ENCODE results near the gene TMEM106C.
A peak's percentile ranks its signal among the peaks of the same experiment; 100 is the strongest.

TMEM106C gene

DNA sequence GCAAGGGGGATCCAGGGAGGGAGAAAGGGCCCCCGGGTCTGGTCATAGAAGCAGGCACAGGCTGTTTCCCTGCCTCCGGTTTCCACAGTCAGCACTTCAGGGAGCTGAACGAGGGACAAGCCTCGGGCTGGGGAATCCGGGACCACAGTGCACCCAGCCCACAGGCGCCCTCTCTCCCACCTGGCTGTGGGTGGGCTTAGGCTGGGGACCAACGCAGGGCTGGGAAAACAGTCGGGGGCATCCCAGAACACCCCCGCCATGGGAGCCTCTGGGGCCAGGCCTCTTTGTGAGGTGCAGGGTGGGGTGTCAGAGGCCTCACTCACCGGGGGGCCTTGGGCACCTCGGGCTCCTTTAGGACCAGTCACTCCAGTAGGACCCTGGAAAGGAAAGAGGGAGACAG is 16.3 kb downstream of the TMEM106C start:
- DNase-seq, result no peak

DNA sequence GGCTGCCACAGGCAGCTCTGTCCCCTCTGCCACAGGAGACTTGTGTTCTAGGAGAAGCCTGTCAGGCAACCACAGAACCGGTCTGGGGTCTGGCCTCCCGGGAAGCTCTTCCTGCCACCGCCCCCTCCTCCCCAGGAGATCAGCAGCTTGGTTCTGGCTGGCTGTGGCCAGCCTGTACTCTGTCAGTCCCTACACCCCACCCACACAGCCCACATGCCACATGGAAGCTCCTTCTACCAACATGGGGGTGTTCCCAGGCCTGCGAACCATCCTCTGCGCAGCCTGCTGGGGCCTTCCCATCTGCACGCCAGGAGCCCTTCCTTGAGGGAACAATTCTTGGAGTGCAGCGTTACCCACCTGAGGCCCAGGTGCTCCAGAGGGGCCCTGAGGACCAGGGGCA is 16.8 kb downstream of the TMEM106C start:
- DNase-seq, result peak in 1 of 51 donors; percentile 4

DNA sequence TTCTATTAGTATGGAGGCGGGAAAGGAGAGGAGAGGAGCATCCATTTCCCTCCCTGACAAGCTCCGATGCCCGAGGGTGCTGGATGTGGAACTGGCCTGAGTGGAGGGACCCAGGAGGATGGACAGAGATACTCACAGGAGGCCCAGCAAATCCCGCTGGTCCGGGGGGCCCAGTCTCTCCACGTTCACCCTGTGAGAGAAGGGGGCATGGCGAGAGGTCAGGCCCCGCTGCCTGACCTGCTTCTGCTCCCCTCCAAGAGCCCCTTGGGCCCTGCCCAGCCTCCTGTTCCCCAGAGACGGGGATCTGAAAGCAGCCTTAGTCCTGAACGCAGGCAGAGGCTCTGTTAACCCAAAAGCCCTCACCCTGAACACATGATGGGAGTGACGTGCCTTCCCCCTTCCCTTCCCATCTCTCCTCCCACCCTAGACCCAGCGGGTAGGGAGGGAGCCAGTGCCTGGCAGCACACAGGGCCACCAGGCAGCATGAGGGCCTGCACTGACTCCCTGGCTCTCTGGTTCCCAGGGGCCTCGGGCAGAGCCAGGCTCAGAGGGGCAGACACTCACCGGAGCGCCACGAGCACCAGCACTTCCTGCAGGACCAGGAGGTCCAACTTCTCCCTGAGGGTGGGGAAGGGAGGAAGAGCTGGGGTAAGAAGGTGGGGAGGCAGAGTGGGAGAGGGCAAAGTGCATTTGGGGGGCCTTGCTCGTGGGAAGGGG is 17.5 kb downstream of the TMEM106C start:
- no peak for DNase-seq

DNA sequence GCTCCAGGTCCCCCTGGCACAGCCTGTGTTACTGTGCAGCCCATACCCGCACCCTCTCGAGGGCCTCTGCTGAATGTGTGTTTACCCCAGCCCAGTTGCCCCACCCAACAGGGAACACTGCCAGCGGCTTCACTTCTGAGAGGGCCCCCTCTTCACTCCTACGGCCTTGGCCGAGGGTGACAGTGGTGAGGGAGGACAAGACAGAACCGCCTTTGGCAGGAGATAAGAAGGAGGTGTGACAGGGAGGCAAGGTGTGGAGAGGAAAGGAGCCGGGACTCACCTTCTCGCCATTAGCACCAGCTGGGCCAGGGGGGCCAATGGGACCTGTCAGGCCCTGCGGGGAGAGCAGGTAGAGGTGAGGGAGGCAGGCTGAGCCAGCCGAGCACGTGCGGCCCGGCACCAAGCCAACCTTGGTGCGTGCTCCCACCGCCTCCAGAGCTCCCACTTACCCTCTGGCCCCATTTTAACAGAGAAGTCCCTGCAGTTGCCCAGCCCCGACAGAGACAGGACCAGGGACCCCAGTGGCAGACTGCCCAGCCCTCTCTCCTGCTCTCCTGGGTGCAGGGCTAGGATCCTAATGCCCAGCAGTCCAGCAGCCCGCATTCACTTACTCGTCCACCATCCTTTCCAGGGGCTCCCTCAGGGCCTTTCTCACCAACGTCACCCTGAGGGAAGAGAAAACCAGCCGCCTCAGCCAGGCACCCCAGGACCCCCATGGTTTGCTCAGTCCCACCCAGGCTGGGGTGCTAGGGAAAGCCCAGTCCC is 18.3 kb downstream of the TMEM106C start:
- no peak for DNase-seq

DNA sequence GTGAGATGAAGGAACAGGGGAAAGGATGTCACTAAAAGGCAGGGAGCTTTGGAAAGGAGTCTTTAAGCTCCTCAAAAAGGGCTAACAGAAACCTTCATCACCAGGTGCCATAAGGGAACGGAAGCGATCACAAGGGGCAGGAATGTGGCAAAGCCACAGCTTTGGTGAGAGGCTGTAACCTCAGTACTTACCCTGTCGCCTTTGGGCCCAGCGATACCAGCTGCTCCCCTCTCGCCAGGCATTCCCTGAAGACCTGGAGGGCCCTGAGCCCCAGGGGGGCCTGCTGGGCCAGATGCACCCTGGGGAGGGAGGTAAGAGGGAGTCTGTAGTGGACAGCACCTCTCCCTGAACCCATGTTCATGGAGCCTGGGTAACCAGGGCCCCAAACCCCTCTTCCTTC is 18.9 kb downstream of the TMEM106C start:
- no peak for DNase-seq

DNA sequence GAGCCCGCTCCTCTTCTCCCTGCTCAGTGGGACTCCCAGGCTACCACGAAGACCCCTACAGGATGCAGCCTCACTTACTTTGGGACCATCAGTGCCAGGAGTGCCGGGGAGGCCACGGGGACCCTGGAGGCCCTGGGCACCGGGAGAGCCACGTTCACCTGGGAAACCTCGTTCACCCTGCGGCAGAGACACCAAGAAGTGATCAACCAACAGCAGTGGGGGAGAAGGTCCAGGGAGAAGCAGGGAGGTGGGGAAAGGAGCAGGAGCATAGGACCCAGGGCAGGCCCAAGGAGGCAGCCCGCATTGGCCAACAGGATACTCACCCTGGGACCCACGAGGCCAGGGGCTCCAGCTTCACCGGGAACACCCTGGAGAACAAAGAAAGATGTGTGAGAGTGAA is 19.4 kb downstream of the TMEM106C start:
- no peak for DNase-seq

DNA sequence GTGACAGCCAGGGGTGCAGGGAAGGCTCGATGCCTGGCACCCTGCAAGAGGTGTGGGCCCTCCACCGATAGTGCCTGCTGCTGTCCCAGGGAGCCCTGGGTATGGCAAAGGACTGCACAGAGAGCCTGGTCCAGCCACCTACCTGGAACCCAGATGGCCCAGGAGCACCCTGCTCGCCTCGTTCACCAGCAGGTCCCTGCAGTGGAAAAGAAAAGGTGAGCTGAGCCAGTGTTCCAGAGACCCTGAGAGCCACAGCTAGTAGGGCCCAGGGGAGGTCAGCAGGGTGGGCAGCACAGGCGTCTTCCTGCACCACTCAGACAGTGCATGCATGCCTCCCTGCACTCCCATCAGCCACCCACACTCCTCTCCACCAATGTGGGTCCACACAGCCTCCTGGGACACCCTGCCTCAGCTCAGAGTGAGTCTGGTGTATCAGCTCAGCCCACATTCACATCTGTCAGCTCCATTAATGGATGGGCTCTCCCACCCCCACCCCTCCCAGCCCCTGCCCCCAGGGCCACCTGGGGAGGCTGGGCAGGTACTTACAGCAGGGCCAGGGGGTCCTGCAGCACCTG is 20.2 kb downstream of the TMEM106C start:
- DNase-seq, result no peak

DNA sequence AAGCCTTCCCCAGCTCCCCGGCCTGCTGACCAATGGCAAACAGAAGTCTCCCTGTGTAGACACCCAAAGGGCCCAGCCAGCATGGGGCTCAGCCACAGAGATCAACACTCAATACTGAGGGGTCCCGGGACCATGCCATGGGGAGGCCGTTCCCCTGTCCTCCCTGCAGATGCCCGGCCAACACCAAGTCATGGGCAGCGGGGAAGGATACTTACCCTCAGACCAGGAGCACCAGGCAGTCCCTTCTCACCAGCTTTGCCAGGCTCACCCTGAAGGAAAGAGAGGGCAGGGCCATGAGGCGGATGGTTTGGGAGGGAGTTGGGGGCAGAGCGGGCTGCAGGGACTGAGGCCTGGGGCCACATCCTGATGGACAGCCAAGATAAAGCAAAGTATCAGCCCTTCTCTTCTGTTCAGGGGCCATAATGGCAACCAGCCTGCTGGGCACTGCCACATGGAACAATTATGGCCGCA is 21.0 kb downstream of the TMEM106C start:
- DNase-seq, result no peak

DNA sequence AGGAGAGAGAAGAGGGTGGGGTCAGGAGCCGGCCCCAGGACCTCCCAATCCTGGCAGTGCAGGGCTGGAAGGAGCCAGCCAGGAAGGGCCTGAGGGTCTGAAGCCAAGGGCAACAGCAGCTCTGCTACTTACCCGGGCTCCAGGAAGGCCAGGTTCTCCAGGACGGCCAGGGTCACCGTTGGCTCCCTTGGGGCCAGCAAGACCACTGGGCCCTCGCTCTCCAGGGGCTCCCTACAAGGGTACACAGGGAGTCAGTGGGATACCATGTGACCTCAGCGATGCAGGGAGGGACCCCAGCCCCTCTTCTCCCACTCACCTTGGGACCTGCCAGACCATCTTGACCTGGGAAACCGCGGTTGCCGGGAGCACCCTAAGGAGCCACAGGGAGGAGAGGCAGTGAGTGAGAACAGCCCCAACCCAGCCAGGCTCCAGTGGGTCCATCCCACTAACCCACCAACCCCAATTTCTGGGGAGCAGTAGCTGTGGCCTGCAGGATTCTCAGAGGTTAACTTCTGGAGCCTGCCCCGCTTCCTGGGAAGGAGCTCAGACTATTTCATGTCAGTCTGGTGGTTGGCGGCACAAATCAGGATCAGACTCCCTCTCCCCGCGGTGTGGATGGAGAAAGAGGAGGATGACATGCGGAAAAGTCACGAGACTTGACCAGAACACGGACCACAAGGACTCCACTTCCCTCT is 22.3 kb downstream of the TMEM106C start:
- no peak for DNase-seq

DNA sequence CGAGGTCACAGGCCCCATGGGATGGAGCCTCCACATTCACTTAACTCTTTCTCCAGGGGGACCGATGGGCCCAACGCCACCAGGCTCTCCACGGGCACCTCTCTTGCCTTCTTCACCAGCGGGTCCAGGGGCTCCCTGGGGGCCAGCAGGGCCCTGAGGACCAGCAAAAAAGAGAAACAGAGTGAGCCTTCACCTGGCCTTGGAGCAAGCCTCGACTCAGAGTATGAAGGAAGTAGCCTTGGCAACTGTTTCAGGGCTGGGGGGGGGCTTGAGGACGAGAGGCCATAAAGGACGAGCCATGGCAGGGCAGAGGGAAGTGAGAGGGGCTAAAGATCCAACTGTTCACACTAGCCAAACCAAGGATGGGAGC is 22.9 kb downstream of the TMEM106C start:
- DNase-seq, result no peak

DNA sequence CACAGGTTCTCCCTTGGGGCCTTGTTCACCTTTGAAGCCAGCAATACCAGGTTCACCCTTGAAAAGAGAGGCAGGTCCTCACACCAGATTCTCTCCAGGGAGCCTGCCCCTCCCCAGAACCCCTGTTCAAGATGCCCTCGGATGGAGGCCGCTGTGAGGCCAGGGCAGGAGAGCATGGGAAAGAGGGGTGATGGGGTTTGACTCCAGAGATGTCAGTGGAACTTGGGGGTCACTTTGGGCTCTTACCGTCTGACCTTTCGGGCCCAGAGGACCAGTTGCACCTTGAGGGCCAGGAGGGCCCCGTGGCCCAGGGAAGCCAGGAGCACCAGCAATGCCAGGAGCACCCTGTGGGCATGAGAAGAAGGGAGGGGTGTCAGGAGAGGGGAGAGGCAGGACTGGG is 23.4 kb downstream of the TMEM106C start:
- no peak for DNase-seq

DNA sequence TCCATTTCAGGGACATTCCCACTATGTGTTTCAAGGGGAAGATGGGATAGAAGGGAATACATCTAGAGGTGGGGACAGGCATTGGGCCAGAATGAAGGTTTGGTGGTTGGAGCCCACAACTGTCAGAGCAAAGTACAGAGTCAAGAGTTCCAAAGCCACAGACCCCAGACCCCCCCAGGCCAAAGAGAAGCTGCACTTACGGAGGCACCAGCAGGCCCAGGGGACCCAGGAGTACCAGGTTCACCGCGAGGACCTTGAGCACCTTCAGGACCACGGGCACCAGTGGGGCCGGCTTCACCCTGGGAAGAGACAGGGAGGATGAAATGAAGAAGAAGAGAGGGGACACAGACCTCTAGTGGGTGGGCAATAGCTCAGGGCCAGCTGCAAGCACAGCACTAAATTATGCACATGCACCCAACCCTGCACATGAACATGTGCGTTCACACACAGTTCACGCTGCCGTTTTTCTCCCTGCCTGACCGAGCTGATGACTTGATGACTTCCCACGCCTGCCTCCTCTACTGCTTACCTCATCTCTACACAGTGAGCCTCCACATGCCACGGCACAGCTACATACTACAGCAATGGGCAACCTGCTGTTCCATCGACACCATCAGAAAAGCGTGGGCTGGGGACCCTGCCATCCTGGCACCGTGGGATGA is 24.1 kb downstream of the TMEM106C start:
- DNase-seq, result peak in 3 of 51 donors; percentile 19 to 54 (median 29)

DNA sequence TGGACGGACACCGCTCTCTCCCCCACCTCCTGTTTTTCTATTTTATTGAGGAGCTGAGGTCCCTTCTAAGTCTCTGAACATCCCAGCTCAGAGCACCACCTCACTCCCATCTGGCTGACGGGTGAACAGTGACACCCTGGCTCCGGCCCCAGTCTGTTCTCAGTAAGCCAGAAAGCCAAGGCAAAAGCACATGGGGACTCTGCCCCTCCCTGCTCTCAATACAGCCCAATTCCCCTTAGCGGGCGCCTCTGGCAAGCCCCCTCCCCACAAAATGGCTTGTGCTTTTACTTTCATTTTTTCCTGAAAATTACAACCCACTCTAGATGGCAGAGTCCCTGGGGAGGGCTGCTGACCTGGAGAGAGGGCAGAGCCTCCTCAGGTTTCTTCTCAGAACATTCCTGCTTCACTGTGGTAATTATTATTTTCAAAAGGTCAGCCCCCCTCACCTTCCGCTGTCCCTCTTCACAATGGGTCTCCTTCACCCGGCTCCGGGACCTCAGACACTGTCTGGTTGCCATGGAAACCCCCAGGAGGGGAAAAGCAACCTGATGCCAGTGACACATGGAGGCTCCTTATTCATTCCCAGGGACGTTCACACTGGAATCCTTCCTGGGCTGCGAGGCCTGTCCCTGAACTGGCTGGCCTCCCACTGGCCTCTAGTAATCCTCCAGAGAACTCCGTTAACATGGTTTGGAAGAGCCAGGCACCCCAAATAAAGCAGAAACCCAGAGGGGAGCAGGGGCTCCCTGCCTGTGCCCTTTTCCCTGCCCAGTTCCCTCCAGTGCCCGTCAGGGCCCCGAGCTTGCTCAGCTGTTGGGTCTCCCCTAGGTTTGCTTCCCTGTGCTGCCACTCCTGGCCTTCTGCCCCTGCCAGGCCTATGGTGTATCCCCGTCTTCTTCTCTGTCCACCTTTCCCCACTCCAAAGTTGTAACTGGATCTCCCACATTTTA is 25.0 kb downstream of the TMEM106C start:
- peak in 6 of 51 donors; percentile 10 to 54 (median 18) for DNase-seq

DNA sequence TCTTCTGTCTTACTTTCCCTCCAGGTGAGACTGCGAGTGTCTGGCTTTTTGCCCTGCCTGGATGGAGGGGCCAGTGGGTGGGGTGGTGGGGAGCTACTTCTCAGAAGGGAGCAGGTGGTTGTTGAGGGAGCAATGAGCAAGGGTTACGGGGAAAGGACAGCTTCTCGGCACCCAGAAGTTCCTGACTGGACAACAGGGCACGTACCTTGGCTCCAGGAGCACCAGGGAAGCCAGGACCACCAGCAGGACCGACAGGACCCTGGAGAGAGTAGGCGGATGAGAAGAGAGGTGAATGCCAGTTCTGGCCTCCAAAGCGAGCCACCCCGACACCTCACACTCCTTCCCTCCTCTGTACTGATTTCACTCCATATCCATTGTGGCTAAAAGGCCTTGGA is 25.6 kb downstream of the TMEM106C start:
- DNase-seq, result no peak

DNA sequence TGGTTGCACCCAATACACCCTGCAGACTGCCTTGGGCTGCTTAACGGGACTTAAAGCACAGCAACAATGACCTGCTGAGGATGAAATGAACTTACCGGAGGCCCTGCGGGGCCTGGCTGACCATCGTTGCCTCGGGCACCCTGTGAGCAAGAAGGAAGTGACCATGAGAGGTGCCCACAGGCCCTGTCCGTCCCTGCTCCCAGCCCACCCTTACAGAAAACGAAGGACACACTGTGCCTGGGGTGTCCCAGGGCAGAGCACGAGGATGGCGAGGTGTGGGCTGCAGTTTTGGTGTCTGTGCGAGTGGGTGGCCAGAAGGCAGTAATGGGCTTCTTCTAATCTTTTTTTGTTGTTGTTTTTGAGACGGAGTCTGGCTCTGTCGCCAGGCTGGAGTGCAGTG is 26.3 kb downstream of the TMEM106C start:
- DNase-seq, result no peak

DNA sequence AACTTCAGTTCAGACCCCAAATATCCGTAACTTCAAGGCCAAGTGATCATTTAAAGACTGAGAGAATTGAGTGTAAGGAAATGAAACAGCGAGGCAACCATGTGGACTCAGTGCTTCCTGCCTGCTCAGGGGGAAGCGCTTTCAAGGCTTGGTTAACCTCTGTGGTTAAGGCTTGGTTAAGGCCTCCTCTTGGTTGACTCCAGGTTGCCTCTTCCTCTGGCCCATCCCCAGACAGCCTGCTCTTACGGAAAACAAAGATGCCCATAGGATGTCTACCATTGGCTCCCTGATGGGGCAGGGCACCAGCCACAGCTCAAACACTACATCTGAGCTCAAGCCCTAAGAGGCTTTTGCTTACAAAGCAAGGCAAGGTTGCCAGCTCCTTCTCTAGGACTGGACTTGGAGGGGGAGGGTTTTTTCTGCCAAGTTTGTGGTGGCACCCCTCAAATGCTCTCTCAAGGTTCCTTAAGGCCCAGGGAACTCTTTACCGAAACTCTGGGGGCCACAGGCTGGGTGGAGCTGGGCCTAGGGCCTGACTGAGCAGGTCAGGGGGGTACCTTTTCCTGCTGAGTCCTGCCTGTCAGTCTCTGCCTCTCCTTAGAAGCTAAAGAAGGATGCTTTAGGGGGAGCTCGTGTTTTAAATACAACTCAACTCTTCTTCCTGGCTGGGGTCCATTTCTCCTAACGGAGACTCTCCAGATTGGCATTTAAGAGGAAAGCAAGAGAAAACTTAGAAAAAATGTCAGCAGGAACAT is 27.1 kb downstream of the TMEM106C start:
- DNase-seq, result no peak

DNA sequence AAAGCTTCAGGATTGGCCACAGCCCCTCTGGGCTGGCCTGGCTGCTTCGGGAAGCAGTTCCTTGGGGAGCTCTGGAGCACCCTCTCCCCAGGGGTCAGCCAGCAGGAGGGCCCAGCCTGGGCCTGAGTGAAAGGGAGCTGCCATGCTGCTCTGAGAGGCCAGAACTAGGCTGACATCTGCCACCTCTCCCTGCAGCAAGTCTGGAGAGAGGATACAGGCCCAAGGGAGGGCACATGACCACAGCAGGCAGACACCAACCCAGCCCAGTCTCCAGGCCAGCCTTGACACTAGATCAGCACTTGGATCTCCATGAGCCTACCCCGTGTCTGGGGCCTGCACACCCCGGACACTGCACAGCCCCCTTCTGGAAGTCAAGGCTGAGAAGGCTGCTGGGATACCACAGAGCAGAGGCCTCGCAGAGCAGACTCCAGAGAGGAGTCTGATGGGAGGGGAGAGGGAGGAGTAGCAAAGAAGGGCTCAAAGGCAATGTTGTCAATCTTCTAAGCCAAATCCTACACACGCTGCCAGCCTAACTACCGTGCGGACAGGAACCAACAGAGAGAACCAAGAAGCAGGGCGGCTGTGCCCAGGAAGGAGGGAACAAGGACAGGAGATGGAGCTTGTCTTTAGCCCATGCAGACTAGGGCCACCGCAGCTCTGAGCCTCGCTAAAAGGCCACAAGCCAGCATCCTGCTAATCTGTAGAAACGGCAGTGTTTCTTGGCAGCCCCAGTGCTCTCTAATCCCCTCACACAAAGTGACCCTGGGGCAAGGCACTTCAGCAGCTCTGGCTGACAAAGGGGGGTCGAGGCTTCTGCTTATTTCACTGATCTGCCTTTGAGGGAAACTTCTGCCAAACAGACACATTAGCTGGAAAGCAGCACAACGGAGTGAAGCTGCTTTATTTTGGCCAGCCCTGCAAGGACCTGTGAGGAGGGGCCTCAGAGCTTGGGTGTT is 28.0 kb downstream of the TMEM106C start:
- DNase-seq, result no peak

DNA sequence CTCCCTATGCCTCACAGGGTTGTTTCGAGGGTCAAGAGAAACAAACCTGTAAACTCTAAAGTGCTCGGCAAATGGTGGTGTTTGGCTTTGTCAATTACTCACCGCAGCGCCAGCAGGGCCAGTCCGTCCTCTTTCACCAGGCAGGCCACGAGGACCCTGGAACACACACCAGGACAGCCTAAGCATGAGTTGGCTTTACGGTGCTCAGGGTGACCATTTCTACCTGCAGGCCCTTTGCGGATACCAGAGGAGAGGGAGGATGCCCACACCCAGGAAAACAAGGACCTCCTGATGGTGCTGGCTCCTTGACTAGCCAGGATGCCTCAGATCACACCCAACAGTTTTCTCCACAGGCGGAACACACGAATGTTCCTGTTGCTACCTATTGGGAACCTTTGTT is 29.4 kb downstream of the TMEM106C start:
- DNase-seq, result no peak

Measured in hypothalamus (tissue), 51 donors.